PC-3 (cell line): ENCODE results near the gene ATN1.

ENCODE experiments used
- EZH2 ChIP-seq: fragments of 300-600 bp; sonication (generic); IDR thresholded peaks from one replicate; pipeline ENCODE4 v1.6.1; 2017; ENCODE audit warnings: antibody characterized with exemption, mild to moderate bottlenecking, low read length; ENCODE audit not compliant: unreplicated experiment
- TF ChIP-seq, protein P1 (sequence below): fragments of 300-600 bp; sonication (generic); conservative IDR thresholded peaks from 2 replicates; pipeline ENCODE4 v1.5.1; 2017; ENCODE audit warnings: antibody characterized with exemption, low read depth, mild to moderate bottlenecking, low read length

DNA sequence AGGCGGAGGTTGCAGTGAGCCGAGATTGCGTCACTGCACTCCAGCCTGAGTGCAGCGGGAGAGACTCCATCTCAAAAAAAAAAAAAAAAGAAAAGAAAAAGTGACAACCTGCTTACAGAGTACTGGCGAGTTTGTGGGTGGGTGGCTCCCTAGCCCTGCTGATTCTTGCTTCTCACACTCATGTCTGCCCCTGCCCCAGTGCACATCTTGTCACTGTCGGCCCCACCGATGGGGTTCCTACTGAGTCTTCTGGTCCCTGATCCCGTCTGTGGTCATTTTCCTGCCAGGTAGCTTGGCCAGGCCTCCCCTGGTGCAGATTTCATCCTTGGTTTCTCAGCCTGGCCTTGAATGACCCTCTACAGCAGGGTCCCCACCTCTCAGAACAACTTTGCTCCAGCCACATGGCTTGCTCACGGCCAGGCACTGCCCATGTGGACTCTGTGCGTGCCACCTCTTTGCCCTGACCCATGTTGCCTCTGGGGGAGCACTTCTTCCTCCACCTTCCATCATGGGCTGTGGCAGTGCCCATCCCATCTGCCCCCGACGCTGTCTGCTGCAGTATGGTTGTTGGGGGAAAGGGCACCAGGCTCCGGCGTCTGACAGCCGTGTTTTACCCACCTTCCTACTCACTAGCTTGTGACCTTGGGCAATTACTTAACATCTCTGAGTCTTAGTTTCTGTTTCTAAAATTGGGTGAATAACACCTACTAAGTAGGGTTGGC is 21.3 kb downstream of the ATN1 start:
- no peak for TF ChIP-seq EZH2
- TF ChIP-seq, protein P1, sequence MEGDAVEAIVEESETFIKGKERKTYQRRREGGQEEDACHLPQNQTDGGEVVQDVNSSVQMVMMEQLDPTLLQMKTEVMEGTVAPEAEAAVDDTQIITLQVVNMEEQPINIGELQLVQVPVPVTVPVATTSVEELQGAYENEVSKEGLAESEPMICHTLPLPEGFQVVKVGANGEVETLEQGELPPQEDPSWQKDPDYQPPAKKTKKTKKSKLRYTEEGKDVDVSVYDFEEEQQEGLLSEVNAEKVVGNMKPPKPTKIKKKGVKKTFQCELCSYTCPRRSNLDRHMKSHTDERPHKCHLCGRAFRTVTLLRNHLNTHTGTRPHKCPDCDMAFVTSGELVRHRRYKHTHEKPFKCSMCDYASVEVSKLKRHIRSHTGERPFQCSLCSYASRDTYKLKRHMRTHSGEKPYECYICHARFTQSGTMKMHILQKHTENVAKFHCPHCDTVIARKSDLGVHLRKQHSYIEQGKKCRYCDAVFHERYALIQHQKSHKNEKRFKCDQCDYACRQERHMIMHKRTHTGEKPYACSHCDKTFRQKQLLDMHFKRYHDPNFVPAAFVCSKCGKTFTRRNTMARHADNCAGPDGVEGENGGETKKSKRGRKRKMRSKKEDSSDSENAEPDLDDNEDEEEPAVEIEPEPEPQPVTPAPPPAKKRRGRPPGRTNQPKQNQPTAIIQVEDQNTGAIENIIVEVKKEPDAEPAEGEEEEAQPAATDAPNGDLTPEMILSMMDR: peak; percentile 20; the same call in 1 of the 2 replicates
